Measurements from ENCODE around the gene CCDC88B.

Gene CCDC88B

DNA sequence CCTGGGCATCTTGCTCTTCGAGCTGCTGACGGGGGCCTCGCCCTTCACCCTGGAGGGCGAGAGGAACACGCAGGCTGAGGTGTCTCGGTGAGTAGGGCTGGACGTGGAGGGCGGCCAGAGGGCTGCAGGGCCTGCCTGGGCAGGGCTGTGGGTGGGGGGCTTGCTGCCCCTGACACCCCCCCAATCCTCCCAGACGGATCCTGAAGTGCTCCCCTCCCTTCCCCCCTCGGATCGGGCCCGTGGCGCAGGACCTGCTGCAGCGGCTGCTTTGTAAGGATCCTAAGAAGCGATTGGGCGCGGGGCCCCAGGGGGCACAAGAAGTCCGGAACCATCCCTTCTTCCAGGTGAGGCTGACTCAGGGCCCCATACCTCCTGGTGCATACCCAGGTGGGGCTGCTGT is 21.7 kb downstream of the CCDC88B start:
- Histone ChIP-seq H3K27me3 (ENCODE audit: insufficient read depth, low read length, poor library complexity) (no peaks in the 10 kb centered on the region), H3K79me2 (ENCODE audit: insufficient read depth, low read length) (peaks cover 23% of the 10 kb centered on the region), H3K4me1 (ENCODE audit: insufficient read depth, low read length) (peaks cover 26% of the 10 kb centered on the region), H4K20me1 (ENCODE audit: insufficient read depth, low read length) (peaks cover 6% of the 10 kb centered on the region; the same call in 1 of the 2 replicates), H3K9me3 (ENCODE audit: insufficient read depth, low read length, severe bottlenecking) (no peaks in the 10 kb centered on the region), H3K36me3 (ENCODE audit: insufficient read depth, low read length) (peaks cover 58% of the 10 kb centered on the region), H3K27ac (ENCODE audit: low read length) (no peak overlapping the region), H2AFZ (ENCODE audit: low read depth, low read length) (no peak overlapping the region), H3K4me2 (ENCODE audit: insufficient read depth, low read length) (no peak overlapping the region), H3K9ac (ENCODE audit: low read depth, low read length) (no peak overlapping the region), H3K4me3 (ENCODE audit: low read depth in 1 of 2, low read length in 2 of 2) (no peak overlapping the region)
- ATAC-seq (ENCODE audit: insufficient read depth, low read depth) (no peak), DNase-seq (no peak)
- TF ChIP-seq EZH2 (IDR thresholded peaks at IDR 0.05; ENCODE audit: borderline replicate concordance, low read depth, low read length, severe bottlenecking): no peak
- TF ChIP-seq, protein P1, sequence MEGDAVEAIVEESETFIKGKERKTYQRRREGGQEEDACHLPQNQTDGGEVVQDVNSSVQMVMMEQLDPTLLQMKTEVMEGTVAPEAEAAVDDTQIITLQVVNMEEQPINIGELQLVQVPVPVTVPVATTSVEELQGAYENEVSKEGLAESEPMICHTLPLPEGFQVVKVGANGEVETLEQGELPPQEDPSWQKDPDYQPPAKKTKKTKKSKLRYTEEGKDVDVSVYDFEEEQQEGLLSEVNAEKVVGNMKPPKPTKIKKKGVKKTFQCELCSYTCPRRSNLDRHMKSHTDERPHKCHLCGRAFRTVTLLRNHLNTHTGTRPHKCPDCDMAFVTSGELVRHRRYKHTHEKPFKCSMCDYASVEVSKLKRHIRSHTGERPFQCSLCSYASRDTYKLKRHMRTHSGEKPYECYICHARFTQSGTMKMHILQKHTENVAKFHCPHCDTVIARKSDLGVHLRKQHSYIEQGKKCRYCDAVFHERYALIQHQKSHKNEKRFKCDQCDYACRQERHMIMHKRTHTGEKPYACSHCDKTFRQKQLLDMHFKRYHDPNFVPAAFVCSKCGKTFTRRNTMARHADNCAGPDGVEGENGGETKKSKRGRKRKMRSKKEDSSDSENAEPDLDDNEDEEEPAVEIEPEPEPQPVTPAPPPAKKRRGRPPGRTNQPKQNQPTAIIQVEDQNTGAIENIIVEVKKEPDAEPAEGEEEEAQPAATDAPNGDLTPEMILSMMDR (IDR thresholded peaks at IDR 0.05; ENCODE audit: borderline replicate concordance, extremely low read depth, low read length, poor library complexity, severe bottlenecking): no peak

DNA sequence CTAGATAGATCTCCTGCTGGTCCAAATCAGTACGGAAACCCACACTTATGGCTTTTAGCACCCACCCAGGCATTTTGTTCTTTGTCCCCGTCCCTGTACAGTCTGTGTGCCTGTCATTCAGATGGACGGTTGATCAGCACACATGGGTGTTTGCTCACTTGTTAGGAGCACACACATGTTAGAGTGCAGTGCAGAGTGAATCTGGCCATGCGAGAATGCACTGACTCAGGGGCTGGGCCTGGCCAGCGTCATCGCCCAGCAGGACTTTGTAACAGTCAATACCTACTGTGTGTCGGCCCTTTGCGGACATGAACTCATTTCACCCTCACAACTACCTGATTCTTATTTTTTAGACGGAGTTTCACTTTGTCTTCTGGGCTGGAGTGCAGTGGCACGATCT is 22.3 kb downstream of the CCDC88B start:
- no peaks in the 10 kb centered on the region for H3K27me3 ChIP-seq (ENCODE audit: insufficient read depth, low read length, poor library complexity)
- H3K4me1 ChIP-seq (ENCODE audit: insufficient read depth, low read length): peaks cover 26% of the 10 kb centered on the region
- peaks cover 23% of the 10 kb centered on the region for H3K79me2 ChIP-seq (ENCODE audit: insufficient read depth, low read length)
- no peak overlapping the region for H2AFZ ChIP-seq (ENCODE audit: low read depth, low read length)
- H3K27ac ChIP-seq (ENCODE audit: low read length): no peak overlapping the region
- no peak overlapping the region for H3K9ac ChIP-seq (ENCODE audit: low read depth, low read length)
- H3K36me3 ChIP-seq (ENCODE audit: insufficient read depth, low read length): peaks cover 60% of the 10 kb centered on the region
- TF ChIP-seq, protein P1 (IDR thresholded peaks at IDR 0.05; ENCODE audit: borderline replicate concordance, extremely low read depth, low read length, poor library complexity, severe bottlenecking): no peak
- no peak for TF ChIP-seq EZH2 (IDR thresholded peaks at IDR 0.05; ENCODE audit: borderline replicate concordance, low read depth, low read length, severe bottlenecking)
- no peak overlapping the region for H3K4me2 ChIP-seq (ENCODE audit: insufficient read depth, low read length)
- ATAC-seq (ENCODE audit: insufficient read depth, low read depth) (no peak), DNase-seq (no peak)
- H3K9me3 ChIP-seq (ENCODE audit: insufficient read depth, low read length, severe bottlenecking): no peaks in the 10 kb centered on the region
- H4K20me1 ChIP-seq (ENCODE audit: insufficient read depth, low read length): peaks cover 6% of the 10 kb centered on the region; the same call in 1 of the 2 replicates
- no peak overlapping the region for H3K4me3 ChIP-seq (ENCODE audit: low read depth in 1 of 2, low read length in 2 of 2)

DNA sequence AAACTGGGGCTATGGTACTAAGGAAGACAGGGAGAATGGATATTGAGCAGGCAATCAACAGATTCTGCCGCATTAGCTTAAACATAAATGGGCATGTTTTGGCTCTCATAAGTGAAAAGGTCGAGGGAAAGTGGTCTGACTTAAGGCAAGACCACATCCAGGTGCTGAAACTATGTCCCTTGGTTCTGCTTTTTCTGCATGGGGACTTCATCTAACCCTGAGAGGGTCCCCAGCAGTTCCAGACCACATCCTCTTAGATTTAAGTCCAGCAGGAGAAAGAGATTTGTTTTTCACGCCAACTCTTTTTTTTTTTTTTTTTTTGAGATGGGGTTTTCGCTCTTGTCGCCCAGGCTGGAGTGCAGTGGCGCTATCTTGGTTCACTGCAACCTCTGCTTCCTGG is 24.4 kb downstream of the CCDC88B start:
- H3K27me3 ChIP-seq (ENCODE audit: insufficient read depth, low read length, poor library complexity): no peaks in the 10 kb centered on the region
- no peak overlapping the region for H3K4me3 ChIP-seq (ENCODE audit: low read depth in 1 of 2, low read length in 2 of 2)
- ATAC-seq (ENCODE audit: insufficient read depth, low read depth) (no peak), DNase-seq (no peak)
- H3K9ac ChIP-seq (ENCODE audit: low read depth, low read length): no peak overlapping the region
- no peak overlapping the region for H3K27ac ChIP-seq (ENCODE audit: low read length)
- no peaks in the 10 kb centered on the region for H3K9me3 ChIP-seq (ENCODE audit: insufficient read depth, low read length, severe bottlenecking)
- H3K36me3 ChIP-seq (ENCODE audit: insufficient read depth, low read length): peaks cover 74% of the 10 kb centered on the region
- H3K79me2 ChIP-seq (ENCODE audit: insufficient read depth, low read length): peaks cover 10% of the 10 kb centered on the region
- peaks cover 6% of the 10 kb centered on the region; the same call in 1 of the 2 replicates for H4K20me1 ChIP-seq (ENCODE audit: insufficient read depth, low read length)
- H2AFZ ChIP-seq (ENCODE audit: low read depth, low read length): no peak overlapping the region
- peaks cover 11% of the 10 kb centered on the region for H3K4me1 ChIP-seq (ENCODE audit: insufficient read depth, low read length)
- TF ChIP-seq, protein P1 (IDR thresholded peaks at IDR 0.05; ENCODE audit: borderline replicate concordance, extremely low read depth, low read length, poor library complexity, severe bottlenecking): no peak
- no peak for TF ChIP-seq EZH2 (IDR thresholded peaks at IDR 0.05; ENCODE audit: borderline replicate concordance, low read depth, low read length, severe bottlenecking)
- no peak overlapping the region for H3K4me2 ChIP-seq (ENCODE audit: insufficient read depth, low read length)

DNA sequence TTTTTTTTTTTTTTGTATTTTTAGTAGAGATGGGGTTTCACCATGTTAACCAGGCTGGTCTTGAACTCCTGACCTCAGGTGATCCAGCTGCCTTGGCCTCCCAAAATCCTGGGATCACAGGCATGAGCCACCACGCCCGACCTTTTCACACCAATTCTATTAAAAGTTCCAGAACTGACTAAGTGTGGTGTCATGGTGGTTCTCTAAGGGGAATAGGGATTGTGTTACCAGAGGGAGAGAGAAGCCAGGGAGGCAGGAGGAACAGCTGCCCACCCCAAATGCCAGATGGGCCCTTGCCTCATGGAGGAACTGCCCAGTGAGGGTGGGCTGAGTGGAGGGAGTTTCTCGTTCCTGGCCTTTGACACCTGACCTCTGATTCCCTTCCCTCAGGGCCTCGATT is 24.9 kb downstream of the CCDC88B start:
- Histone ChIP-seq H3K27ac (ENCODE audit: low read length) (no peak overlapping the region), H3K27me3 (ENCODE audit: insufficient read depth, low read length, poor library complexity) (no peaks in the 10 kb centered on the region), H3K36me3 (ENCODE audit: insufficient read depth, low read length) (peaks cover 78% of the 10 kb centered on the region)

More for the DNA sequence above, 24.9 kb downstream of the CCDC88B start:
- ATAC-seq (ENCODE audit: insufficient read depth, low read depth) (no peak), DNase-seq (no peak)
- TF ChIP-seq EZH2 (IDR thresholded peaks at IDR 0.05; ENCODE audit: borderline replicate concordance, low read depth, low read length, severe bottlenecking): no peak
- TF ChIP-seq, protein P1 (IDR thresholded peaks at IDR 0.05; ENCODE audit: borderline replicate concordance, extremely low read depth, low read length, poor library complexity, severe bottlenecking): no peak
- H3K4me2 ChIP-seq (ENCODE audit: insufficient read depth, low read length): no peak overlapping the region
- H3K4me1 ChIP-seq (ENCODE audit: insufficient read depth, low read length): peaks cover 7% of the 10 kb centered on the region
- H3K79me2 ChIP-seq (ENCODE audit: insufficient read depth, low read length): peaks cover 6% of the 10 kb centered on the region; the same call in 1 of the 2 replicates
- peaks cover 6% of the 10 kb centered on the region; the same call in 1 of the 2 replicates for H4K20me1 ChIP-seq (ENCODE audit: insufficient read depth, low read length)
- H2AFZ ChIP-seq (ENCODE audit: low read depth, low read length): no peak overlapping the region
- H3K9ac ChIP-seq (ENCODE audit: low read depth, low read length): no peak overlapping the region
- H3K9me3 ChIP-seq (ENCODE audit: insufficient read depth, low read length, severe bottlenecking): no peaks in the 10 kb centered on the region
- no peak overlapping the region for H3K4me3 ChIP-seq (ENCODE audit: low read depth in 1 of 2, low read length in 2 of 2)

All from DND-41 (cell line).